A549 (cell line): ENCODE data around the gene ANO7.

Experiments used
- NR3C1 ChIP-seq: fragments of >200 bp; sonication (Bioruptor Twin); formaldehyde crosslinking; IDR thresholded peaks from 3 replicates; pipeline ENCODE4 v1.6.1; 2017
- RCOR1 ChIP-seq: fragments of 150-350 bp; IDR thresholded peaks from 2 replicates; pipeline ENCODE4 v1.6.1; 2014; ENCODE audit warnings: antibody characterized with exemption, low read length, low read depth
- TF ChIP-seq, protein P1 (sequence below): fragments of 200-600 bp; sonication (generic); IDR thresholded peaks from 2 replicates; pipeline ENCODE4 v1.6.1; 2016; ENCODE audit warnings: antibody characterized with exemption, mild to moderate bottlenecking, moderate library complexity
- TF ChIP-seq, protein P2 (sequence below): fragments of >200 bp; sonication (Bioruptor Twin); formaldehyde crosslinking; IDR thresholded peaks from 3 replicates; pipeline ENCODE4 v1.5.1; 2016

DNA sequence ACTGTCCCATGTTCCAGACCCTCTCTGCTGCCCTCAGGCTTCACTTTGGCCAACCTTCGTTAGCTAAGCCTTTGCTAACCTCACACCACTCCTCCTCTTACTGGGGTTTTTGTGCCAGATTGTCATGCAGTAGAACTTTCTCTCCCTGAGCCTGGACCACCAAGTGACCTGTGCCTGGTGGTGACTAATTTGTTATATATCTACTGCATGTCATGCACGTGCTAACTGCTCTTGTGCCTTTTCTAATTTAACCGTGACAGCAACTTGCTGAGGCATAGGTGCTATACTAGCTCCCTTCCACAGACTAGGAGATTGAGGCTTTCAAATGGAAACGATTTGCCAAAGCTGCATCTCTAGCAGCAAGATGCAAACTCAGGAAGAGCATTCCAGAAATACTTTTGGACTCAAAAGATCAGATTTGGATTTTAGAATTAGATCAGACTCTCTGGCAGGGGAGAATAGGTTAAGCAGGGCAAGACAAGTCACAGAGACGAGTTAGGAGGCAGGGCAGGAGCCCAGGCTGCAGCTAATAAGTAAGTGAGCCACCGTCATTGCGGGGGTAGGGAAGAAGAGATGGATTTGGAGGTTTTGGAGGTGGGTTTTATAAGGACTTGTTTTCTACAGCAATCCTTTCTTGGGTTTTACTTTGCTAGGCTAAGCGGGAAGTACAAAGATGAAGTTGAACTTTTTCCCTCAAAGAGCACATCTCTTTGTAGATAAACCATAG, 36.4 kb upstream of the ANO7 start:
- TF ChIP-seq NR3C1 (no peak), RCOR1 (no peak)
- TF ChIP-seq, protein P1, sequence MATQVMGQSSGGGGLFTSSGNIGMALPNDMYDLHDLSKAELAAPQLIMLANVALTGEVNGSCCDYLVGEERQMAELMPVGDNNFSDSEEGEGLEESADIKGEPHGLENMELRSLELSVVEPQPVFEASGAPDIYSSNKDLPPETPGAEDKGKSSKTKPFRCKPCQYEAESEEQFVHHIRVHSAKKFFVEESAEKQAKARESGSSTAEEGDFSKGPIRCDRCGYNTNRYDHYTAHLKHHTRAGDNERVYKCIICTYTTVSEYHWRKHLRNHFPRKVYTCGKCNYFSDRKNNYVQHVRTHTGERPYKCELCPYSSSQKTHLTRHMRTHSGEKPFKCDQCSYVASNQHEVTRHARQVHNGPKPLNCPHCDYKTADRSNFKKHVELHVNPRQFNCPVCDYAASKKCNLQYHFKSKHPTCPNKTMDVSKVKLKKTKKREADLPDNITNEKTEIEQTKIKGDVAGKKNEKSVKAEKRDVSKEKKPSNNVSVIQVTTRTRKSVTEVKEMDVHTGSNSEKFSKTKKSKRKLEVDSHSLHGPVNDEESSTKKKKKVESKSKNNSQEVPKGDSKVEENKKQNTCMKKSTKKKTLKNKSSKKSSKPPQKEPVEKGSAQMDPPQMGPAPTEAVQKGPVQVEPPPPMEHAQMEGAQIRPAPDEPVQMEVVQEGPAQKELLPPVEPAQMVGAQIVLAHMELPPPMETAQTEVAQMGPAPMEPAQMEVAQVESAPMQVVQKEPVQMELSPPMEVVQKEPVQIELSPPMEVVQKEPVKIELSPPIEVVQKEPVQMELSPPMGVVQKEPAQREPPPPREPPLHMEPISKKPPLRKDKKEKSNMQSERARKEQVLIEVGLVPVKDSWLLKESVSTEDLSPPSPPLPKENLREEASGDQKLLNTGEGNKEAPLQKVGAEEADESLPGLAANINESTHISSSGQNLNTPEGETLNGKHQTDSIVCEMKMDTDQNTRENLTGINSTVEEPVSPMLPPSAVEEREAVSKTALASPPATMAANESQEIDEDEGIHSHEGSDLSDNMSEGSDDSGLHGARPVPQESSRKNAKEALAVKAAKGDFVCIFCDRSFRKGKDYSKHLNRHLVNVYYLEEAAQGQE, result no peak
- TF ChIP-seq, protein P2, sequence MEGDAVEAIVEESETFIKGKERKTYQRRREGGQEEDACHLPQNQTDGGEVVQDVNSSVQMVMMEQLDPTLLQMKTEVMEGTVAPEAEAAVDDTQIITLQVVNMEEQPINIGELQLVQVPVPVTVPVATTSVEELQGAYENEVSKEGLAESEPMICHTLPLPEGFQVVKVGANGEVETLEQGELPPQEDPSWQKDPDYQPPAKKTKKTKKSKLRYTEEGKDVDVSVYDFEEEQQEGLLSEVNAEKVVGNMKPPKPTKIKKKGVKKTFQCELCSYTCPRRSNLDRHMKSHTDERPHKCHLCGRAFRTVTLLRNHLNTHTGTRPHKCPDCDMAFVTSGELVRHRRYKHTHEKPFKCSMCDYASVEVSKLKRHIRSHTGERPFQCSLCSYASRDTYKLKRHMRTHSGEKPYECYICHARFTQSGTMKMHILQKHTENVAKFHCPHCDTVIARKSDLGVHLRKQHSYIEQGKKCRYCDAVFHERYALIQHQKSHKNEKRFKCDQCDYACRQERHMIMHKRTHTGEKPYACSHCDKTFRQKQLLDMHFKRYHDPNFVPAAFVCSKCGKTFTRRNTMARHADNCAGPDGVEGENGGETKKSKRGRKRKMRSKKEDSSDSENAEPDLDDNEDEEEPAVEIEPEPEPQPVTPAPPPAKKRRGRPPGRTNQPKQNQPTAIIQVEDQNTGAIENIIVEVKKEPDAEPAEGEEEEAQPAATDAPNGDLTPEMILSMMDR, result no peak
